Adrenal gland (tissue), 19 donors: ENCODE data around the gene B4GALT4. TPM values are rescaled to one million over a fixed set of nuclear protein-coding genes. Genes with fewer than 3 reads are reported as not detected.
A peak's percentile ranks its signal among the peaks of the same experiment; 100 is the strongest.

ENCODE experiments used
- DNase-seq, 7 donors: peaks; one replicate each; pipeline ENCODE4 v3.0.0-alpha.2; 2019 to 2020
- H3K27ac ChIP-seq, 5 donors: fragments of 200-600 bp; sonication (generic) in 4 of 5; 1 replicate in 3 of 5; 2 replicates in 2 of 5; pipeline versions ENCODE4 v1.5.1 to v1.8.0; 2016 to 2020; ENCODE audit warnings: mild to moderate bottlenecking in 1 of 5
- H3K27me3 ChIP-seq: fragments of 200-600 bp; 2 replicates; pipeline ENCODE4 v1.8.0; 2021
- H3K36me3 ChIP-seq, 2 donors: fragments of 200-600 bp; replicated peaks in 1 of 2; 1 replicate in 1 of 2; 2 replicates in 1 of 2; pipeline versions ENCODE4 v1.5.1 to v1.8.0; 2018 to 2022
- H3K4me1 ChIP-seq, 2 donors: fragments of 200-600 bp; replicated peaks in 1 of 2; 1 replicate in 1 of 2; 2 replicates in 1 of 2; pipeline versions ENCODE4 v1.5.1 to v1.8.0; 2018 to 2021
- H3K4me3 ChIP-seq, 4 donors: fragments of 200-600 bp; sonication (generic) in 3 of 4; one replicate each; pipeline ENCODE4 v1.5.1; 2016 to 2018
- H3K9me3 ChIP-seq, 3 donors: fragments of 200-600 bp; sonication (generic) in 1 of 3; replicated peaks in 1 of 3; 1 replicate in 2 of 3; 2 replicates in 1 of 3; pipeline versions ENCODE4 v1.5.1 to v1.8.0; 2016 to 2021
- POLR2A ChIP-seq, 2 donors: fragments of 450-650 bp; IDR thresholded peaks; one replicate each; pipeline ENCODE4 v1.6.1; 2017; ENCODE audit warnings: antibody characterized with exemption in 2 of 2, mild to moderate bottlenecking in 2 of 2, moderate library complexity in 1 of 2
- WGBS, 4 donors: extraction: QIAGEN DNeasy Blood & Tissue Kit in 2 of 4; methylation state at CpG; one replicate each; pipeline versions ENCODE4 v1.1.5 to v1.1.7; 2013 to 2017; 5-methylcytosine and 5-hydroxymethylcytosine counted together
- intact Hi-C, 2 donors: fragments of 100-400 bp; cut with DNase I; formaldehyde crosslinking; loops; one replicate each; pipeline versions ENCODE4 v1.14.1 to v1.15.0; 2022 to 2023
- long read RNA-seq, 10 donors: library from polyadenylated mRNA in 3 of 10; unstranded in 2 of 10; stranded (forward) in 1 of 10; transcript quantifications; one replicate each; pipeline ENCODE4 v2.0.0 and lab custom pipeline, GENCODE V29; 2021 to 2026
- polyA plus RNA-seq, 3 donors: library from polyadenylated mRNA; stranded (reverse); fragments of 200-250 nt in 2 of 3; fragments of 350-450 nt in 1 of 3; fragmentation: Illumina TruSeq in 1 of 3; extraction: RNeasy Lipid Tissue Mini Kit (QIAGEN cat#74804) in 1 of 3; gene quantifications; one replicate each; pipeline ENCODE4 v1.2.3, GENCODE V29; 2013 to 2014
- total RNA-seq, 9 donors: library from RNA; depleted of rRNA in 4 of 9; stranded (reverse); fragments of >200 nt in 4 of 9; fragments of 120-200 nt in 1 of 9; fragmentation: NEBNext Ultra II Directional in 1 of 9; extraction: Animal tissue kit (Norgen Biotek cat#: 25700) in 1 of 9; gene quantifications; one replicate each; pipeline versions ENCODE4 v1.1.0 to v1.2.4, GENCODE V29; 2013 to 2023
- TF ChIP-seq, protein P1 (sequence below), 6 experiments: fragments of 450-650 bp in 4 of 6; fragments of 200-600 bp in 2 of 6; sonication (generic) in 1 of 6; IDR thresholded peaks; 1 replicate in 5 of 6; 2 replicates in 1 of 6; pipeline versions ENCODE4 v1.5.1 to v1.8.0; 2016 to 2021; ENCODE audit warnings: antibody characterized with exemption in 6 of 6, mild to moderate bottlenecking in 2 of 6, moderate library complexity in 1 of 6
- donor health status: healthy with polysubstance abuse.
- donor health status: Bipolar disorder and iron deficiency.
- donor health status: DM: yes; HTN: yes; CAD: no.
- donor health status: DM: no; HTN: no; CAD: no.
- donor health status: DM: no; HTN: no; CAD: no.
- donor health status: DM: yes; HTN: yes; CAD: no.

Gene B4GALT4
- total RNA-seq: 10 to 100 TPM; 10.3 to 19.2 (median 15.8) TPM
- 10 to 100 TPM; 15.1 to 23.1 (median 17.0) TPM for polyA plus RNA-seq
- long read RNA-seq, donor 1, partial matches to known transcripts: 0 of 6 reads
- long read RNA-seq, donor 1, other reads (novel, unspliced or antisense): 0 of 6 reads
- long read RNA-seq, donor 2, partial matches to known transcripts: 0 of 2 reads
- long read RNA-seq, donor 2, other reads (novel, unspliced or antisense): 0 of 2 reads
- long read RNA-seq, donor 3, partial matches to known transcripts: 0 of 4 reads
- long read RNA-seq, donor 3, other reads (novel, unspliced or antisense): 0 of 4 reads
- long read RNA-seq, donor 4, transcript B4GALT4-202 (8 exons, 2,459 nt): major isoform, 5 of 10 reads
- long read RNA-seq, donor 4, partial matches to known transcripts: 1 of 10 reads
- long read RNA-seq, donor 4, other reads (novel, unspliced or antisense): 4 of 10 reads
- long read RNA-seq, donor 5, transcript B4GALT4-202 (8 exons, 2,459 nt): major isoform, 12 of 30 reads
- long read RNA-seq, donor 5, partial matches to known transcripts: 2 of 30 reads
- long read RNA-seq, donor 5, other reads (novel, unspliced or antisense): 11 of 30 reads
- long read RNA-seq, donor 6, partial matches to known transcripts: 0 of 4 reads
- long read RNA-seq, donor 6, other reads (novel, unspliced or antisense): 1 of 4 reads
- long read RNA-seq, donor 7, full-length matches to known transcripts: 3 of 3 reads
- long read RNA-seq, donor 7, partial matches to known transcripts: 0 of 3 reads
- long read RNA-seq, donor 7, other reads (novel, unspliced or antisense): 0 of 3 reads
- long read RNA-seq, donor 8, partial matches to known transcripts: 18 of 19 reads
- long read RNA-seq, donor 8, other reads (novel, unspliced or antisense): 0 of 19 reads
- long read RNA-seq, donor 9, partial matches to known transcripts: 0 of 6 reads
- long read RNA-seq, donor 9, other reads (novel, unspliced or antisense): 0 of 6 reads
- long read RNA-seq, donor 10, partial matches to known transcripts: 7 of 9 reads
- long read RNA-seq, donor 10, other reads (novel, unspliced or antisense): 0 of 9 reads

DNA sequence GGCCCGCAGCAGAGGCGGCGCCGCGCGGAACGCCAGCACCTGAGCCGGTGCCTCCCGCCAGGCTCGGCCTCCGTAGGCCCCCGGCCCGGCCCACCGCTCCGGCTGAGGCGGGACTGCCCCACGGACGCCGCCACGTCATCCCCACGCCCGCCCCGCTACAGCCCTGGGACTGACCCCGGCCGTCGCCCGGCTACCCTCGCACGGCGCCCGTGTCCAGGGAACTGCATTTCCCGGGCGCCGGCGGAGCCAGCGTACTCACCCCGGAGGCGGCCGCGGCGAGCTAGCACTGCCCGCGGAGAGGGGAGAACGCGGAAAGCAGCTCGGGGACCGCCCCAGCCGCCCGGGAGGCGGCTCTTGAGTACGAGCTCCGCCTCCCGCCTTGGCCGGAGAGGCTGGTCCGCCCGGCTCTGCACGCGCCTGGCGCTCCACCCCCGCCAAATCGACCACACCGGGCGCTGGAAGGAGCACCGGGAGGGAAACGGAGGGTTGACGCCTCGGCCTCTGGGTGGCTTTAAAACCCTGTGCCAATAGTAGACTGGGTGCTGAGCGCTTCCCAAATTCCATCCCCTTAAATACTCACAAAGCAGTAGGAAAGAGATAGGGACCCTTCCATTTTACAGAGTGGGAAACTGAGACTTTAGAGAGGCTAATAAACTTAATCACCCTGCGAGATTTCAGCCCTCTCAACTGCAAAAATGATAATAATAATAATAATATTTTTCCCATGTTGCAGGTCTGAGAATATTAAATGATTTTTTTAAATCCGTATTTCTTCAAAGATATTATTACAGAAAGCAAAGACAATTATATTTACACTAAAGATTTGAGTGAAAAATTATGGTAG is at the start of gene B4GALT4:
Gene B4GALT4 (minus strand): TSS at position 288 of the 844 bp plus-strand sequence. CDS start 10,779 bp downstream, outside the sequence.
- intact Hi-C loops: loop anchor here in 1 of 2 donors (10.0 kb wide), 1 partner anchor 96 kb away; the partner anchor contains the start of gene TEX55
- 2 to 9% (median 2%) methylated on average over 14 to 70 of the region's 70 CpGs for WGBS, 4 donors

GRCh38 chr3:119289404-119289770 is 48.7 kb upstream of the B4GALT4 start:
- TF ChIP-seq POLR2A (IDR thresholded peaks at IDR 0.05): no peak
- TF ChIP-seq, protein P1, sequence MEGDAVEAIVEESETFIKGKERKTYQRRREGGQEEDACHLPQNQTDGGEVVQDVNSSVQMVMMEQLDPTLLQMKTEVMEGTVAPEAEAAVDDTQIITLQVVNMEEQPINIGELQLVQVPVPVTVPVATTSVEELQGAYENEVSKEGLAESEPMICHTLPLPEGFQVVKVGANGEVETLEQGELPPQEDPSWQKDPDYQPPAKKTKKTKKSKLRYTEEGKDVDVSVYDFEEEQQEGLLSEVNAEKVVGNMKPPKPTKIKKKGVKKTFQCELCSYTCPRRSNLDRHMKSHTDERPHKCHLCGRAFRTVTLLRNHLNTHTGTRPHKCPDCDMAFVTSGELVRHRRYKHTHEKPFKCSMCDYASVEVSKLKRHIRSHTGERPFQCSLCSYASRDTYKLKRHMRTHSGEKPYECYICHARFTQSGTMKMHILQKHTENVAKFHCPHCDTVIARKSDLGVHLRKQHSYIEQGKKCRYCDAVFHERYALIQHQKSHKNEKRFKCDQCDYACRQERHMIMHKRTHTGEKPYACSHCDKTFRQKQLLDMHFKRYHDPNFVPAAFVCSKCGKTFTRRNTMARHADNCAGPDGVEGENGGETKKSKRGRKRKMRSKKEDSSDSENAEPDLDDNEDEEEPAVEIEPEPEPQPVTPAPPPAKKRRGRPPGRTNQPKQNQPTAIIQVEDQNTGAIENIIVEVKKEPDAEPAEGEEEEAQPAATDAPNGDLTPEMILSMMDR (IDR thresholded peaks at IDR 0.05): no peak
- no peak overlapping the region for H3K27ac ChIP-seq
- no peaks in the 10 kb centered on the region for H3K27me3 ChIP-seq
- H3K4me1 ChIP-seq: peaks cover 0 to 7% of the 10 kb centered on the region in 2 donors
- H3K9me3 ChIP-seq: peaks cover 0 to 10% (median 6%) of the 10 kb centered on the region in 3 donors
- no peaks in the 10 kb centered on the region for H3K36me3 ChIP-seq
- no peak overlapping the region for H3K4me3 ChIP-seq
- intact Hi-C loops: no loop called here
- 80 to 86% (median 83%) methylated on average over 2 of the region's 2 CpGs for WGBS, 4 donors
- DNase-seq: peak in 1 of 7 donors; percentile 18

More for the DNA sequence above, at the start of gene B4GALT4:
- Histone ChIP-seq H3K27me3 (no peaks in the 10 kb centered on the region), H3K9me3 (no peaks in the 10 kb centered on the region), H3K4me1 (peaks cover 2 to 36% of the 10 kb centered on the region in 2 donors), H3K36me3 (no peaks in the 10 kb centered on the region), H3K4me3 (peak within 1 kb of the TSS; percentile 39 to 78 (median 61)), H3K27ac (peak within 1 kb of the TSS; percentile 46 to 92 (median 84))
- TF ChIP-seq, protein P1 (IDR thresholded peaks at IDR 0.05): no peak
- TF ChIP-seq POLR2A (IDR thresholded peaks at IDR 0.05): peak; percentile 88 to 94
- peak; percentile 81 to 89 (median 87) for DNase-seq

- intact Hi-C loops: no loop called here
- no peak for TF ChIP-seq POLR2A (IDR thresholded peaks at IDR 0.05)
- Histone ChIP-seq H3K4me3 (no peak overlapping the region), H3K4me1 (peaks cover 0 to 7% of the 10 kb centered on the region in 2 donors), H3K27ac (no peak overlapping the region), H3K9me3 (peaks cover 0 to 10% (median 6%) of the 10 kb centered on the region in 3 donors), H3K27me3 (no peaks in the 10 kb centered on the region), H3K36me3 (no peaks in the 10 kb centered on the region)
- no peak for DNase-seq
- 67 to 100% (median 79%) methylated on average over 1 to 3 of the region's 3 CpGs for WGBS, 4 donors
Measured at GRCh38 chr3:119288669-119289403, 48.2 kb upstream of the B4GALT4 start.
